ENCODE measurements around the gene BBS9. TPM values are rescaled to one million over a fixed set of nuclear protein-coding genes. Genes with fewer than 3 reads are reported as not detected.

Gene BBS9
- polyA plus RNA-seq, 1 donor from 2014 or later, result 9.8 TPM

GRCh38 chr7:33504266-33504665, 374.9 kb downstream of the BBS9 start:
- H3K27ac ChIP-seq (ENCODE audit: low read length), result no peak overlapping the region
- TF ChIP-seq TAF1 (IDR thresholded peaks at IDR 0.05; ENCODE audit: low read depth) (no peak), POLR2AphosphoS5 (IDR thresholded peaks at IDR 0.05) (no peak), RAD21 (conservative IDR thresholded peaks at IDR 0.05) (no peak), EP300 (conservative IDR thresholded peaks at IDR 0.05; ENCODE audit: poor library complexity, severe bottlenecking) (no peak), CTCF (IDR thresholded peaks at IDR 0.05; ENCODE audit: poor library complexity, severe bottlenecking) (no peak), EZH2 (IDR thresholded peaks at IDR 0.05; ENCODE audit: borderline replicate concordance, insufficient read depth, low read length, poor library complexity, severe bottlenecking) (no peak), SMC3 (conservative IDR thresholded peaks at IDR 0.05; ENCODE audit: poor library complexity) (no peak), REST (IDR thresholded peaks at IDR 0.05; ENCODE audit: borderline replicate concordance) (no peak), MXI1 (conservative IDR thresholded peaks at IDR 0.05; ENCODE audit: poor library complexity, severe bottlenecking) (no peak)

GRCh38 chr7:33509206-33509605, 379.8 kb downstream of the BBS9 start:
- TF ChIP-seq EP300 (conservative IDR thresholded peaks at IDR 0.05; ENCODE audit: poor library complexity, severe bottlenecking) (no peak), MXI1 (conservative IDR thresholded peaks at IDR 0.05; ENCODE audit: poor library complexity, severe bottlenecking) (no peak), TAF1 (IDR thresholded peaks at IDR 0.05; ENCODE audit: low read depth) (no peak), CTCF (IDR thresholded peaks at IDR 0.05; ENCODE audit: poor library complexity, severe bottlenecking) (no peak), SMC3 (conservative IDR thresholded peaks at IDR 0.05; ENCODE audit: poor library complexity) (no peak), RAD21 (conservative IDR thresholded peaks at IDR 0.05) (no peak), EZH2 (IDR thresholded peaks at IDR 0.05; ENCODE audit: borderline replicate concordance, insufficient read depth, low read length, poor library complexity, severe bottlenecking) (no peak), POLR2AphosphoS5 (IDR thresholded peaks at IDR 0.05) (no peak), REST (IDR thresholded peaks at IDR 0.05; ENCODE audit: borderline replicate concordance) (no peak)
- Histone ChIP-seq H4K20me1 (ENCODE audit: insufficient read depth) (no peaks in the 10 kb centered on the region), H3K27me3 (ENCODE audit: insufficient read depth, low read depth, low read length) (no peaks in the 10 kb centered on the region), H3K9ac (ENCODE audit: low read length) (no peak overlapping the region), H3K9me3 (ENCODE audit: low read length) (no peaks in the 10 kb centered on the region), H3K79me2 (replicated peaks; ENCODE audit: insufficient read depth, low read length) (no peaks in the 10 kb centered on the region), H3K36me3 (ENCODE audit: insufficient read depth, low read length) (no peaks in the 10 kb centered on the region), H3K4me2 (ENCODE audit: low read length) (no peak overlapping the region), H3K4me3 (ENCODE audit: low read length) (no peak overlapping the region), H3K27ac (ENCODE audit: low read length) (no peak overlapping the region), H2AFZ (ENCODE audit: low read depth, low read length) (no peak overlapping the region), H3F3A (ENCODE audit: insufficient read depth, low read length, poor library complexity, severe bottlenecking) (no peaks in the 10 kb centered on the region), H3K9me2 (ENCODE audit: insufficient read depth, low read length) (no peaks in the 10 kb centered on the region)

More at GRCh38 chr7:33504266-33504665, 374.9 kb downstream of the BBS9 start:
- Histone ChIP-seq H3K79me2 (replicated peaks; ENCODE audit: insufficient read depth, low read length) (no peaks in the 10 kb centered on the region), H3K4me2 (ENCODE audit: low read length) (no peak overlapping the region), H3K9ac (ENCODE audit: low read length) (no peak overlapping the region), H3K36me3 (ENCODE audit: insufficient read depth, low read length) (no peaks in the 10 kb centered on the region), H3F3A (ENCODE audit: insufficient read depth, low read length, poor library complexity, severe bottlenecking) (no peaks in the 10 kb centered on the region), H3K4me3 (ENCODE audit: low read length) (no peak overlapping the region), H3K9me3 (ENCODE audit: low read length) (no peaks in the 10 kb centered on the region), H3K27me3 (ENCODE audit: insufficient read depth, low read depth, low read length) (no peaks in the 10 kb centered on the region), H3K9me2 (ENCODE audit: insufficient read depth, low read length) (no peaks in the 10 kb centered on the region), H4K20me1 (ENCODE audit: insufficient read depth) (no peaks in the 10 kb centered on the region), H2AFZ (ENCODE audit: low read depth, low read length) (no peak overlapping the region)

Data from neural cell (in vitro differentiated cells).